Kidney (tissue), 14 donors: Measurements from ENCODE around the gene CLDN20. TPM values are rescaled to one million over a fixed set of nuclear protein-coding genes. Genes with fewer than 3 reads are reported as not detected.

ENCODE experiments used
- DNase-seq, 5 donors: peaks; one replicate each; pipeline ENCODE4 v3.0.0-alpha.2; 2013 to 2020
- FAIRE-seq: peaks from 2 replicates; lab custom pipeline; 2012; peaks lifted over from hg19 to GRCh38; lab: Jason Lieb, UNC
- H3K27ac ChIP-seq, 2 donors: one replicate each; pipeline ENCODE4 v1.7.0; 2013; ENCODE audit warnings: low read depth in 2 of 2, low read length in 2 of 2, inconsistent platforms in 1 of 2
- H3K27me3 ChIP-seq: one replicate; pipeline ENCODE4 v1.7.1; 2013; ENCODE audit warnings: low read length, inconsistent platforms; ENCODE audit not compliant: control insufficient read depth, insufficient read depth
- H3K36me3 ChIP-seq, 3 donors: one replicate each; pipeline versions ENCODE4 v1.7.0 to v1.7.1; 2013; ENCODE audit warnings: low read length in 3 of 3, control low read depth in 1 of 3, inconsistent platforms in 1 of 3; ENCODE audit not compliant: insufficient read depth in 3 of 3, control insufficient read depth in 2 of 3
- H3K4me1 ChIP-seq, 3 donors: one replicate each; pipeline versions ENCODE4 v1.7.0 to v1.7.1; 2013; ENCODE audit warnings: low read length in 3 of 3, inconsistent platforms in 1 of 3, low read depth in 1 of 3; ENCODE audit not compliant: control insufficient read depth in 2 of 3, insufficient read depth in 2 of 3
- H3K4me3 ChIP-seq, 3 donors: one replicate each; pipeline versions ENCODE4 v1.7.0 to v1.8.1; 2013; ENCODE audit warnings: low read length in 3 of 3, control low read depth in 1 of 3, inconsistent platforms in 1 of 3
- H3K9ac ChIP-seq, 3 donors: one replicate each; pipeline versions ENCODE4 v1.7.0 to v1.7.1; 2013; ENCODE audit warnings: low read length in 3 of 3, control low read depth in 1 of 3, inconsistent platforms in 1 of 3
- H3K9me3 ChIP-seq, 3 donors: one replicate each; pipeline versions ENCODE4 v1.7.0 to v1.7.1; 2013; ENCODE audit warnings: low read length in 3 of 3, control low read depth in 1 of 3, inconsistent platforms in 1 of 3; ENCODE audit not compliant: control insufficient read depth in 2 of 3, insufficient read depth in 1 of 3
- CTCF ChIP-seq: IDR thresholded peaks from 3 replicates; pipeline ENCODE4 v1.5.1; 2012; ENCODE audit warnings: mild to moderate bottlenecking, moderate library complexity, borderline replicate concordance; ENCODE audit not compliant: insufficient read depth; ENCODE audit errors: extremely low read depth
- intact Hi-C: fragments of 100-400 bp; cut with DNase I; formaldehyde crosslinking; loops from one replicate; pipeline ENCODE4 v1.11.1; 2022
- polyA plus RNA-seq: library from polyadenylated mRNA; stranded (reverse); fragments of 350-450 nt; fragmentation: Illumina TruSeq; extraction: RNeasy Lipid Tissue Mini Kit (QIAGEN cat#74804); gene quantifications from one replicate; pipeline ENCODE4 v1.2.3, GENCODE V29; 2014; ENCODE audit warnings: low read depth, low replicate concordance; ENCODE audit not compliant: insufficient read depth
- total RNA-seq: library from RNA; stranded (reverse); fragmentation: NEBNext Ultra II Directional; extraction: Animal tissue kit (Norgen Biotek cat#: 25700); gene quantifications from one replicate; pipeline ENCODE4 v1.2.1, GENCODE V29; 2021
- donor health status: control.
- donor health status: control.
- donor health status: control.
- donor health status: control.
- donor health status: control.
- donor health status: DM: yes; HTN: yes; CAD: no.
- donor health status: Normal renal cell carcinoma (clear cell type).

Gene CLDN20
- total and polyA plus RNA-seq, 2 donors from 2014 or later, result 0.77 TPM; not detected in 1

GRCh38 chr6:155234687-155235086, 29.1 kb upstream of the CLDN20 start:
- peaks cover 0 to 5% (median 0%) of the 10 kb centered on the region in 3 donors for H3K9me3 ChIP-seq
- H3K4me3 ChIP-seq, result no peak overlapping the region
- H3K36me3 ChIP-seq, result no peaks in the 10 kb centered on the region
- H3K9ac ChIP-seq, result no peak overlapping the region
- FAIRE-seq (no peak), DNase-seq (no peak)
- intact Hi-C loops, result no loop called here
- H3K27ac ChIP-seq, result no peak overlapping the region
- no peaks in the 10 kb centered on the region for H3K27me3 ChIP-seq
- TF ChIP-seq CTCF, result no peak
- H3K4me1 ChIP-seq, result no peaks in the 10 kb centered on the region

GRCh38 chr6:155235087-155235486, 28.7 kb upstream of the CLDN20 start:
- Histone ChIP-seq H3K9ac (no peak overlapping the region), H3K4me3 (no peak overlapping the region), H3K27me3 (no peaks in the 10 kb centered on the region), H3K36me3 (no peaks in the 10 kb centered on the region), H3K4me1 (no peaks in the 10 kb centered on the region), H3K9me3 (peaks cover 0 to 5% (median 0%) of the 10 kb centered on the region in 3 donors), H3K27ac (no peak overlapping the region)
- DNase-seq (no peak), FAIRE-seq (no peak)
- intact Hi-C loops, result no loop called here
- no peak for TF ChIP-seq CTCF

GRCh38 chr6:155237613-155238012, 26.2 kb upstream of the CLDN20 start:
- Histone ChIP-seq H3K9me3 (peaks cover 0 to 5% (median 0%) of the 10 kb centered on the region in 3 donors), H3K36me3 (no peaks in the 10 kb centered on the region), H3K27me3 (no peaks in the 10 kb centered on the region), H3K9ac (no peak overlapping the region), H3K27ac (no peak overlapping the region), H3K4me3 (no peak overlapping the region), H3K4me1 (peaks cover 0 to 2% (median 0%) of the 10 kb centered on the region in 3 donors)
- FAIRE-seq, result no peak
- intact Hi-C loops, result no loop called here
- TF ChIP-seq CTCF, result no peak
- DNase-seq, result no peak
